EL (cell line): ENCODE measurements around the gene PLA2G2F.

ENCODE experiments used
- DNase-seq: peaks from one replicate; pipeline ENCODE4 v3.0.0-alpha.2; 2016

PLA2G2F gene

DNA sequence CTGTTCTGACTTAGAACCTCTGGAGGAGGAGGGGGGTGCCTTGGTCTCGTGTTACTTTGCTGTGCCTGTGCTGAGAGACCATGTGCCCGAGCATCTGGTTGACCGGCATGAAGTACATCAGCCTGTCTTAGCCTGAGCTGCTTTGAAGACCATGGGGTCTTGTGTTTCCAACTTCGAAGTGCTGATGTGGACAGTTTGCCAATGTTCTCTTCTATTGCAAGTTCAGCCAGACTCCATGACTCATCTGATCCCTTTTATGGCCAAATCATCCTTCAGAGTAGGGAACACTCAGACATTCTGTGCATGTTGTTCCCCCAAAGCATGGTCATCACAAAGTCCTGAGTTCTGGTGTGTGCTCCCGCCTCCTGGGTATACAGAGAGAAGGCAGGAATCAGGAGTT, 53.2 kb downstream of the PLA2G2F start:
- no peak for DNase-seq

DNA sequence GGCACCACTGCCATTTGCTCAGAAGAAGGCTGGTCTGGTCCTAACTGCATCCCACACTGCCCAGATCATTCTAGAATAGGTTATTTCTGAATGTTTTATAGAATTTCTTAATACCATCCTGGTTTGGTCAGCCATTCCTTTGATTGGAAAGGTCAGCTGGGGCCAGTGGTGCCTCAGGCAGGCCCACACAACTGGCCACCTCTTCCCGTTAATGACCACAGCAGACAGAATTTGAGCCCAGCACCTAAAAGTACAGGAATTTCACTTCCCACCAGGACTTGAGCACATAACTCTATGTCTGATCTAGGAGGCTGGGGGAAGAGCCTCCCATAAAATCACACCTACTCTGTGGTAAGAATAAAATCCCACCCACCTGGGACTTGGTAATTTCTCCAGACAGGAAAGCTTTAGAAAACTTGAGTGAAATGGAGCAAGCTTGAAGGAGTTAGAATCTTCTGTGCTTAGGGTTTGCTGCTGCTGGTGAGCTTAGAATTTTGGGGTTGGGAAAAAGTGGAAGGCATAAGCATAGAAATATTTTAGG, 53.8 kb downstream of the PLA2G2F start:
- no peak for DNase-seq

DNA sequence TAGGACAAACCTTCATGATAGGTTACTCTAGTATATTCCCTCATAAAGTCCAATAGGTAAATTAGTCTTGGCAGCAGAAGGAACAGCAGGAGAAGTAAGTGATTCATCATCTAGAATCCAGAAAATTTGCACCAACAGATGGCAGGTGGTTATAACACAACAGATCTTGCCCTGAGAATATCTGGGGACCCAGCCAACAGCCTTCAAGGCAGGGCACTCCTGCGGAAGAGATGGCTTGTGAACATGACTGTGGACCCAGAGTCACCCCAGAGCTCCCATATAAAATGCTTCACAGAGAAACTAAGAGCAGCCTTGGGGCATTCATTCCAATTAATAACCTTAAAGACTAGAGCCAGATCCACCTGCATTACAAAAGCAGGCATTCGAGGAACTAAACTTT, 55.1 kb downstream of the PLA2G2F start:
- no peak for DNase-seq

DNA sequence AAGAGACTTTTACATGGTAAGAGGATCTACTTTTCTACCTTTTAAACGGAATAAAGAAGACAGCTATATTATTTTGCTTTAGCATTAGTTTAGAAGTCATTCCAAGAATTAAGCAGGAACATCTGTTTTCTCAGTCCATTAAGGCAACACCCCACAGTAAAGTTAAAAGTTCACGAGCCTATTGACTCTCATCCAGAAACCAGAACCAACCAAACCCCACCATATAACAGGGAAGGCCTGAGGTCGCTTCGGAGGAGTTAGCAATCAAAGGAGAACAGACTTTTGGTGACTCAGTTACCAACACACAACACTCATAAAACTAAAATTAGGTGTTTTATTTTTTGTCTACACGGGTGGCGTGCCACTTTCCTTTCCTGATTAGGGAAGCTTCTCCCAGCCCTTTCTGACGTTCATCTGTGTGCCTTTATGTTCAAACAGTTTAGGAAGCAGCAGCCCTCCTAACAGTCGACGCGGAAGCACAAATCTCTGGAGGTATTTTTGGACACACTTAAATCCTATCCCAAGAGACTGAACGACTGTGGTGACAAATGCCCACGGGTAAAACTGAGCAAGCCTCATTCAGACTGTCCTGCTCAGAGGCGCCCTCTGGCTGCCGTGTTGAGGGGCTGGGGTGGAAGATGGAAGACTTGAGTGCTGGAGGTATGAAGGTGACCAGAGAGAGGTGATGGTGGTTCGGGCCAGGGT, 55.8 kb downstream of the PLA2G2F start:
- peak; percentile 51 for DNase-seq

DNA sequence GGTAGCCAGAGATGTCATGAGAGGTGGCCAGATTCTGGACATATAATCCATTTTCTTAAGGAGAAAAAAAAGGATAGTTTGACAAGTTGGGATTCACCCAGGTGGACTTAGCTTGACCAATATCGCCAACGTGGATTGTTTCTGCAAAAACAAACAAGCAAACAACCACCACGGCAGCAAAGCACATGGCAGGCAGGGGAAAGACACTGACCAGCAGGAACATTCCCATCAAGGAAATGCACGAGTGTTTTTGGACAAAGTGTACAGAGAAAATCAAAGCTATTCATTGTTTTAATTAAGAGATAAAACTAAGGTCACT, 56.3 kb downstream of the PLA2G2F start:
- DNase-seq, result no peak

DNA sequence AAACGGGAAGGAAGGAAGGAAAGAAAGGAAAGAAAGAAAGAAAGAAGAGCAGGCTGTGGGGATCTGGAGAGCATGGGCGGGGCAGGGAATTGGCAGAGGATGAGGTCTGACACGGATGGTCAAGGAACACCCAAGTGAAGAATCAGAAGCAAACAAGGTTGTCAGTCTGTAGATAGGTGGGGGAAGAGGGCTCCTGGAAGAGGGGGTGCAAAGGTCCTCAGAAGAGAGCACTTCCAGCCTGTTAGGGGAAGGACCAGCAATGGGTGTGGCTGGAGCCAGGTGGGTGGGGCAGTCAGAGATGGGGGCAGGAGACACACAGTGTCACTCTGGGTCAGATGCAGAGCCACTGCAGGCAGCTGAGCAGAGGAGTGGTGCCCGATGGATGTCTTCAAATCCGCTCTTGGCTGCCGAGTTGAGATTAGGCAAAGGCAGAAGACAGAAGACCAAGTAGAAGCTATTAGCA, 58.2 kb downstream of the PLA2G2F start:
- DNase-seq, result no peak

DNA sequence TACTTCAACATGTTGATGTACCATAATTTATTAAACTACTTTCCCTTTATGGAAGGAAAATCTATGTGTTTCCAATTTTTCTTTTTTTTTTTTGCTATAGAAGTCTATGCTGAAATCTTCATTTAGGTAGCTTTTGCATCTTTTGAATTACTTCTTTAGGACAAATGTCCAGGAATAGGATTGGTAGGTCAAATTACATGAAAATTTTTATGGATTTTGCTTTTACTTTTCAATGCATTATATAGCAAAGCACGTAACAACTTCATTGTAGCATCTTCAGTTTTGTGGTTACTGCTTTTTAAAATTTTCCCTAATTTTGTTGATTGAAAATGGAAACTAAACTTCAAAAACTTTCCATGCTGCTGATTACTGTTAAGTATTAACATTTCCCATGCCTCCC, 59.2 kb downstream of the PLA2G2F start:
- DNase-seq, result no peak

DNA sequence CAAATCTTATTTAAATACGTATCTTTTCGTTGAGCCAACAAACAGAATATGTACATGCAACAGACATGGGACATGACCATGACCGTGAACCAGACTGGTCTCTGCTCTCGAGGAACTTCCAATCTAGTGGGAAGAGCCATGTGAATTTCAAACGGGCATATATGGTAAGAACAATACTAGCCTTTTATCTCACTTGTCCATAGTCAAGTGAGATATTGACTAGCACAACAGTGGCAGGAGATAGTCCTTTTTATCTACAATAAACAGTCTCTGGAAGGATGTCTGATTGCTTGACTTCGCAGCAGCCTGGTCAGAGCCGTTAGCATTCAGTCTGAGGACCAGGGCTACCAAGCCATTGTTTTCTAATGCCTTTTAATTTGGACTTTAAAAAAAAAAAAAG, 59.8 kb downstream of the PLA2G2F start:
- no peak for DNase-seq

DNA sequence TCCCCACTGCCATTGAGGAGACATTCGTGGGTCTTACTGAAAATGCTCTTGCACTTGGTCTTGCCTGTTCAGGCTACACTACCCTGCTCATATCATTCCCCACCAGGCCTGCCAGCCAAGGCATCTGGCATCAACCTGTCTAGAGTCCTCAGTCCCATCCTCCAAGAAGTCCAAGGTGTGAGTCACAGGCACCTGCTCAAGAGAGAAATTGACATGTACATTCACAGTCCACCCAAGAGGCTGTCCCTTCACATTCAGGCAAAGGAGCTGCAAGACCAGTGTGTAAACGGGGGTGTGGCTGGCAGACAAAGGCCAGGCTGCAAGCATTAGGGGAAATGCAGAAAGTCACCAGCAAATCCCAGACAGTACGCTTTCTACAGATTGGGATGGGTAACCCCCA, 60.3 kb downstream of the PLA2G2F start:
- DNase-seq, result no peak

DNA sequence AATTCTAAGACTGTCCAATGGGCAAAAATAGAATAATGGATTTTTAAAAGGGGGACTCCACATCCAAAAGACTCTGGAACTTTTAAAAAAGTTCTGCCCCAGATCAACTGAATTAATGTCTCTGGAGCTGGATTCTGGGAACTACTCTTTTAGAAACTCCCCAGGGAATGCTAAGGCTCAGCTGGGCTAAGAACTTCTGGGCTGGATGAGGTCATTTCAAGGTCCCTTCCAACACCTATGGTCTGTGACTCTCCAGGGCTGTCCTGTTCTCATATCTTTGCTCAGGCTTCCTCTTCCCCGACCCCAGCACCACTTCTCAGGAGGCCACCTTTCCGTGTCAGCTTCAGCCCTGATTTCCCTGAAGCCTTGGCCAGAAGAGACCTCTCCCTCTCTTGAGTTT, 60.7 kb downstream of the PLA2G2F start:
- no peak for DNase-seq
